Urinary bladder (tissue), 4 donors: ENCODE results near the gene HSDL2. TPM values are rescaled to one million over a fixed set of nuclear protein-coding genes. Genes with fewer than 3 reads are reported as not detected.

Source experiments
- DNase-seq: peaks from one replicate; pipeline ENCODE4 v3.0.0-alpha.2; 2015; ENCODE audit errors: extremely low spot score
- H3K27ac ChIP-seq: one replicate; pipeline ENCODE4 v1.5.1; 2013; ENCODE audit warnings: low read depth, mild to moderate bottlenecking, moderate library complexity
- H3K36me3 ChIP-seq: one replicate; pipeline ENCODE4 v1.6.1; 2013; ENCODE audit warnings: mild to moderate bottlenecking, moderate library complexity; ENCODE audit not compliant: insufficient read depth
- H3K4me1 ChIP-seq: one replicate; pipeline ENCODE4 v1.6.1; 2013; ENCODE audit warnings: mild to moderate bottlenecking, moderate library complexity; ENCODE audit not compliant: insufficient read depth
- H3K4me3 ChIP-seq: one replicate; pipeline ENCODE4 v1.5.1; 2013; ENCODE audit warnings: low read depth, low read length
- WGBS: extraction: QIAGEN DNeasy Blood & Tissue Kit; methylation state at CpG from one replicate; pipeline ENCODE4 v1.1.7; 2013; 5-methylcytosine and 5-hydroxymethylcytosine counted together
- polyA plus RNA-seq: library from polyadenylated mRNA; stranded (reverse); fragments of 200-250 nt; gene quantifications from one replicate; pipeline ENCODE4 v1.2.3, GENCODE V29; 2013
- total RNA-seq: library from RNA; depleted of rRNA; stranded (reverse); fragments of >200 nt; gene quantifications from one replicate; pipeline ENCODE4 v1.2.3, GENCODE V29; 2014
- donor health status: healthy with polysubstance abuse.
- donor health status: healthy.

Gene HSDL2
- total and polyA plus RNA-seq, 2 donors, result 31.3 to 63.5 TPM

DNA sequence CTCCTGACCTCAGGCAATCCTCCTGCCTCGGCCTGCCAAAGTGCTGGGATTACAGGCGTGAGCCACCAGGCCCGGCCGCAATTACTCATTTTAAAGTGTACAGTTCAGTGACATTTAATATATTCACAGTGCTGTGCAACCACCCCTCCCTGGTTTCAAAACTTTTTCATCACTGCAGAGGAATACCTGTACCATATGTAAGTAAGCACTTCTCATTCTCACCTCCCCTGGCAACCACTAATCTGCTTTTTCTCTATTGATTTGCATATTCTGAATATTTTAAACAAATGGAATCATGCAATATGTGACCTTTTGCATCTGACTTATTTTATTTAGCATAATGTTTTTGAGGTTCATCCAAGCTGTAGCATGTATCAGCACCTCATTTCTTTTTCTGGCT, 85.4 kb downstream of the HSDL2 start:
- 98% methylated on average over 4 of the region's 4 CpGs for WGBS
- Histone ChIP-seq H3K4me3 (no peak overlapping the region), H3K4me1 (no peaks in the 10 kb centered on the region), H3K36me3 (peaks cover 1% of the 10 kb centered on the region), H3K27ac (no peak overlapping the region)
- no peak for DNase-seq

DNA sequence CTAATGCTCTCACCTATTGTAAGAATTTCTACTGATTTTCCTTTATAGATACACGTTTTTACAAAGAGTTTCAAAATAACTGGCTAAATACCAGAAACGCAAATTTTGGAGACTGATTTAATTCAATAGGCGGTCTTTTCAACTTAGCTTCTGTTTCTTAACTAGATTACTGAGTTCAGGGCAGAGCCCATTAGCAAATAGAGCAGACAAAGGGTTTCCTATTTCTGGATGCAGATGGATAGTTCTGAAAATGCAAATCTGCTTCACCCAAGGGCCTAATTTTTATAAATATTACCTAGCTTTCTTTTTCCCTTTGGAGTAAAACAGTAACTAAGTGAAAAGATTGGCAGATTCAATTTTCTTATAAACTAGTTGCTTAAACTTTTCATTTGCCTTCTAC, 93.1 kb downstream of the HSDL2 start:
- H3K36me3 ChIP-seq, result peaks cover 3% of the 10 kb centered on the region
- H3K27ac ChIP-seq, result no peak overlapping the region
- H3K4me3 ChIP-seq, result no peak overlapping the region
- no peaks in the 10 kb centered on the region for H3K4me1 ChIP-seq
- no peak for DNase-seq
- 84% methylated on average over 3 of the region's 3 CpGs for WGBS

DNA sequence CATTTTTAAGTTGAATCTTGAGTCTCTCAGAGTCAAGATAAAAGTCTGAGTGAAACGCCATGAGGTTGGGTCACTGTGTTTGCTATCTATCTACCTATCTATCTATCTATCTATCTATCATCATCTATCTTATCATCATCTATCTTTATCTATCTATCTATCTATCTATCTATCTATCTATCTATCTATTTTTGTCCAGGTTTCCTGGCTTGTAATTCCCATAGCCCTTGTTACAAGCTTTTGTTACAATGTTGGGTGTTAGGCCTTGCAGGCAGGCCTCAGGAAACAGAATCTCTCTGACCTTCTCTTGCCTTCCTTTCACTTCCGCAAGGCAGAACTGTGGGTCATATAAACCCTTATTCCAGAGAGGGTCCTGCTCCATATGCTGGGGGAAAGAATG, 94.1 kb downstream of the HSDL2 start:
- Histone ChIP-seq H3K4me3 (no peak overlapping the region), H3K4me1 (no peaks in the 10 kb centered on the region), H3K36me3 (peaks cover 3% of the 10 kb centered on the region), H3K27ac (no peak overlapping the region)
- no peak for DNase-seq
- 97% methylated on average over 2 of the region's 2 CpGs for WGBS

DNA sequence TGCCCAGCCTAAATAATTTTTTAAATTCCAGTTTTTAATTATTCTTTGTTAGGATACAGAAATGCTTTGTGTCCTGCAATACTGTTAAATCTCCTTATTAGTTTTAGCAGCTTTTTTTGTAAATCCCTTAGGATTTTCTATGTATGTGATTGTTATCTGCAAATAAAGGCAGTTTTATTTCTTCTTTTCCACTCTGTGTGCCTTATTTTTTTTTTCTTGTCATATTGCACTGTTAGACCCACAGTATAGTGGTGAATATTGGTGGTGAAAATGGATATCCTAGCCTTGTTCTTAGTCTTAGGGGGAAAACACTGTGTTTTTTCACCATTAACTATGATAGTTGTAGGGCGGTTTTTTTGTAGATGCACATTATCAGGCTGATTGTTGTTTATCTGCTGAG, 95.4 kb downstream of the HSDL2 start:
- Histone ChIP-seq H3K4me1 (no peaks in the 10 kb centered on the region), H3K36me3 (peaks cover 3% of the 10 kb centered on the region), H3K4me3 (no peak overlapping the region), H3K27ac (no peak overlapping the region)
- DNase-seq, result no peak
- WGBS, result 99% methylated on average over 1 of the region's 1 CpG

DNA sequence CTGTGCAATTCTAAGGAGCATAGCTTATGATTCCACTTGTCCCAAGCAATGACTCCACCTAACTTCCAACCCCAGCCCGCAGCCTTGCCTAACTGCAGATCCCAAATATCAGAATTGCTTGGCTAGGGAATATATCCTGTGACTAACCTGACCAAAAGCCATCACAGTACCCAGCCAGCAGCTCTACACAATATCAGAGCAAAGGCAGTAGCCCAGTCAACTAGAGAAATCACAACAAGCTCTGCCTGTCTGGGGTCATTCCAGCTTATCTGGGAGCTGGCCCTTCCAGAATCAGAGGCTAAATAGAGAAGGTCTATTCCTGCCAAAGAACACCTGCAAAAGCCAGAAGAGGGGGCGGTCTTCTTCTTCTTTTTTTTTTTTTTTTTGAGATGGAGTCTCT, 97.4 kb downstream of the HSDL2 start:
- Histone ChIP-seq H3K4me1 (no peaks in the 10 kb centered on the region), H3K27ac (no peak overlapping the region), H3K36me3 (peaks cover 3% of the 10 kb centered on the region), H3K4me3 (no peak overlapping the region)
- 97% methylated on average over 2 of the region's 2 CpGs for WGBS
- DNase-seq, result no peak

DNA sequence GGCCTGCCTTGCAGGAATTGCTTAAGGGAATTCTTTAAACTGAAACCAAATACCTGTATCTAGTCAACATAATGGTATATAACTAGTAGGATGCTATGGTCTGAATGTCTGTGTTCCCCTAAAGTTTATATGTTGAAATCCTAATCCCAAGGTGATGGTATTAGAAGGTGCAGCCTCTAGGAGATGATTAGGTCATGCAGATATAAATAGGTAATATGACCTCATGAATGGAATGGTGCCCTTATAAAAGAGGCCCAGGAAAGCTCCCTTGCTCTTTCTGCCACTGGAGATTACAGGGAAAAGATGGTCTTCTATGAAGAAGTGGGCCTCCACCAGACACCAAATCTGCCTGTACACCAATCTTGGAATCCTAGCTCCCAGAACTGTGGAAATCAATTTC, 99.3 kb downstream of the HSDL2 start:
- Histone ChIP-seq H3K36me3 (no peaks in the 10 kb centered on the region), H3K4me3 (no peak overlapping the region), H3K27ac (no peak overlapping the region), H3K4me1 (no peaks in the 10 kb centered on the region)
- DNase-seq, result no peak

DNA sequence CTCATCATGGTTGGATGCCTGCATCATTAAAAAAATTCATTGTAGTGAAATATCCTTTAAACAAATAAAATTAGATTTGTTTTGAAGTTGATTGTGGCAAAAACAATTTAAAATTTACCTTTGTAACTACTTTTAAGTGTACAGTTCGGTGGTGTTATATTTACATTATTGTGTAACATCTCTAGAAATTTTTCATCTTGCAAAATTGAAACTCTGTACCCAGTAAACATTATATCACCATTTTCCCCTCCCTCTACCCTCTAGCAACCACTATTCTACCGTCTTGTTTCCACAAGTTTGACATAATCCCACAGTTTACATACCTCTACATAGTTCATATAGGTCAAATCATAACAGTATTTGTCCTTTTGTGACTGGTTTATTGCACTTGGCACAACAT, 104.7 kb downstream of the HSDL2 start:
- H3K36me3 ChIP-seq, result no peaks in the 10 kb centered on the region
- H3K4me1 ChIP-seq, result no peaks in the 10 kb centered on the region
- no peak for DNase-seq
- WGBS, result 72% methylated on average over 2 of the region's 2 CpGs
- H3K4me3 ChIP-seq, result no peak overlapping the region
- H3K27ac ChIP-seq, result no peak overlapping the region

DNA sequence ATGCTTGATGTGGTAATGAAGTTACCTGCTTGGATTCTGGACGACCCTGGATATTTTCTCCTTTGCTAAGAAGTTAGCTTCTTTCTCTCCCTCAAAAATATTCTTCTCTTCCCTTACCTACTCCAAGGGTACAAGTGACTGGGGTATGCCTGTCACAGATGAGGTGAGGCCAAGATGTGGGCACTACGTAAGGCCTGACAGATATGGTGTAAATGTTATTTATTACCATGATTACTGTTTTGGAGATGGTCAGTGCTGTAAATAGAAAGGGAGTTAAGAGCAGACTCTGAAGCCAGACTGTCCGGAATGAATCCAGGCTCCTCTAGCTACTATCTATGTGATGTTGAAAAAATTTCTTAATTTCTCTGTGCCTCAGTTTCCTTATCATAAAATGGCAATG, 105.7 kb downstream of the HSDL2 start:
- 74% methylated on average over 3 of the region's 3 CpGs for WGBS
- DNase-seq, result no peak
- Histone ChIP-seq H3K27ac (no peak overlapping the region), H3K4me3 (no peak overlapping the region), H3K4me1 (no peaks in the 10 kb centered on the region), H3K36me3 (no peaks in the 10 kb centered on the region)

DNA sequence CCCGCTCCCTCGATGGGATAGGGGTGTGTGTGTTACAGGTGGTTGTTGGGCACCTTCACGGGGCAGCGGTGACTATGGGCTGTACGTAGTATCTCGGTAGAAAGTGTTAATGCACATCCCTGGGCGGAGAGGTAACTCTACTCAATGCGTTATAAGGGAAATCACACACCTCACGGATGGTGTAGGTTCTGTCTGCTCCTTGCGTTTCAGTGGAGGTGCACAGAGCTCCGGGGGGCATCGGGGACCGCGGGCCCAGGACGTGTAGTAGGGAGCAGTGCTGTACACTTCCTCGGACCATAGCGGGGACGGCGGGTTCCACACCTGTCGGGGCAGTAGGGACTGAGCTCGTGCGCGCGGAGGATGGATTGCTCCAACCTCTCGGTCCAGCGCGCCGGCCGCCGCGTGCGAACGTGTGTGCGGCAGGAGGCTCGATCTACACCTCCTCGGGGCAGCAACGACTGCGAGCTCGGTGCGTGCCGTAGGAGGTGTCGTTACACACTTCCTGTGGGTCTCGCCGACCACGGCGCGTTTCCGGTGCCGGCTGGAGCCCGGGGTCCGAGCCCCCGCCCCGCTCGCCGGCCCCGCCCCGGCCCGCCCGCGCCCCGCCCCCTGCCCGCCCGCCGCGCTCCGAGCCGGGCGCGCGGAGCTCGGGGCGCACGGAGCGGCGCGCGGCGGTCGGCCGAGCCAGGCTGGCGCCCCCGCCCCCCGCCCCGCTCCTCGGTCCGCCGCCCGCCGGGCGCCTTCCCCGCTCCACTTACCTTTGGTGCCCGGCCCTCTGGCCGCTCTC, 106.5 kb downstream of the HSDL2 start, which contains the start of gene KIAA1958:
TSS of gene KIAA1958 (plus strand) at position 607 of the 787 bp plus-strand sequence. CDS start 87,254 bp downstream, outside the sequence.
- H3K27ac ChIP-seq, result no peak within 1 kb of the TSS
- DNase-seq, result no peak
- WGBS, result 1% methylated on average over 69 of the region's 93 CpGs

DNA sequence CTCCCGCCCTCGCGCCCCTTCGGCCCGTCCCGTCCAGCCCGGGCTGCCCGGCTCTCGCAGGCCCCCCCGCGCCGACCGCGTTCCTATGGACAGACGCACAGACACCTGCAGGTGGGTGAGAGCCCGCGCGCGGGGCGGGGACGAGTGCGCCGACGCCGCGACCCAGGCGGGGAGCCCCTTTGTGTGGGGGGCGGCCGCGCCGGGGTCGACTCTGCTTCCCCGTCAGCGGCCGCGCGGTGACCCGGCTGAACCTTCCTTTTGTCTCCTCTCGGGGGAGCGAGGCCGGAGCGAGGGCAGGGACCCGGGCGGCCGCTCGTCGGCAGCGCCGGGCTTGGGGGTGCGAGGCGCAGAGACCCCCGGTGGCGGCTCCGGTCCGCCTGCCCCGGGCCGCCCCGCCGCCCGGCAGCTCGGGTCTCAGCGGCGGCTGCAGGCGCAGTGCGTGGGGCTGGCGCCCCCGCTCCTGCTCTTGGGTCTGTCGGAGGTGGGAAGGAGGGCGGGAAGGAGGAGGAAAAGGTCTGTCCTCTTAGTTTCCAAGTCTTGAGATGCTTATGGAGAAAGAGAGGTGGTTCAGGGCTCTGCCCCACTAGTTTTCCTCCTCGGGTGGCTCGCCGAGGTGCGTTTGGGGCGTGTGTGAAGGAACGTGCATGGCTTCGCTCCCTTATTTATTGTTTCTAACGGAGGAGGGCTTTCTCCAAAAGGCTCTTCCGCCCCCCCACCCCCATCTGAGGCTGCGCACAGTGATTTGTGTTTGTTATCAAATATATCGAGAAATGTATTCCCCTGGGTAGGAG, 107.3 kb downstream of the HSDL2 start:
- Histone ChIP-seq H3K4me3 (peak overlapping the region; percentile 95), H3K27ac (no peak overlapping the region), H3K4me1 (no peaks in the 10 kb centered on the region), H3K36me3 (no peaks in the 10 kb centered on the region)
- WGBS, result under 1% methylated on average over 80 of the region's 80 CpGs
- DNase-seq, result no peak

More for the DNA sequence above, 106.5 kb downstream of the HSDL2 start, which contains the start of gene KIAA1958:
- Histone ChIP-seq H3K36me3 (no peaks in the 10 kb centered on the region), H3K4me1 (no peaks in the 10 kb centered on the region), H3K4me3 (peak within 1 kb of the TSS; percentile 95)

DNA sequence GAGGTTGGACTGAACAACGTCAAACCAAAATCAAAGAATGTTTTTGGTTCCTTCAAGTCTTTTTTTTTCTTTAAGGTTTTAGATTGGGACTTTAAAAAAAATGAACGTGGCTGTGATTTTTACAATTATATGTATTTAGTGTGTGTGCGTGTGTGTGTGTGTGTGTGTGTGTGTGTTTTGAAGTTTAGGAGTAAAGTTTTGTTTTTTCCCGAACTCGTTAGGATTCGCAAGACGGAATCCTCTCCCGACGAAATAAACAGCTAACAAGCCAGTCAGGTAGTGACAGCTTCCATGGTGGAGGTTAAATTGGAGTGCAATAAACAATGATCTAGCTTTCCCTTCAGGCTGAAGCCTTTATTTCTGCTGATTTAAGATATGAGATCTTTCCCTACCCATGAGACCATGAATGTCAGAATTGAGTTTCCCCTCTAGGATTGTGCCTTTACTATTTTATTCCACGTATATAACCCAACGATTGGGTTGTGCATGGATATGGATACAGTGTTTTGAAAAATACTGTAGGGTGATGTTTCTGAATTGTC, 108.0 kb downstream of the HSDL2 start:
- no peak for DNase-seq
- Histone ChIP-seq H3K36me3 (no peaks in the 10 kb centered on the region), H3K4me3 (peak overlapping the region; percentile 95), H3K4me1 (no peaks in the 10 kb centered on the region), H3K27ac (no peak overlapping the region)
- 17% methylated on average over 11 of the region's 11 CpGs for WGBS

DNA sequence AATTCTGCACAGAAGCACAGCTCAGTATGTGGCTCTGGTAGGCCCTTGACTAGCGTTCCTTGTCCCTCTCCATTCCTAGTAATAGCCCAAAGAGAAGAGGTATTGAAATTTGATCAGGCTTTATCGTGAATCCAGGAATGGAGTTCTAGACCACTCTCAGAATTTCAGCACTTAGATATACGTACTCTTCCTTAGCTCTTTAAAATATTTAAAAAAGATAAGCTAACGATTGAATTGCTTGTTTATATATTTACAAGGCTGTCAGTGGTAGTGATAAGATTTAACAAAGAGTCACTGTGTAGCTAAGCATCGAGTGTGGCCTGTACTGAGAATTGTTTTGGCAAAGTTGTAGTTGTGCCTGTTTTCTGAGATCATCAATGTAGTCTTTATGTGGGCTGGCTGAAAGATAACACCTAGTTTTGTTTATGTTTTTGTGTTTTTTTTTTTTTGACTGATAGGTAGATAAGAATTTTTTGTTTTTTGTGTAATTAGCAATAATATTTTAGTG, 109.2 kb downstream of the HSDL2 start:
- DNase-seq, result no peak
- 76% methylated on average over 5 of the region's 5 CpGs for WGBS
- Histone ChIP-seq H3K36me3 (no peaks in the 10 kb centered on the region), H3K4me3 (no peak overlapping the region), H3K4me1 (no peaks in the 10 kb centered on the region), H3K27ac (no peak overlapping the region)

DNA sequence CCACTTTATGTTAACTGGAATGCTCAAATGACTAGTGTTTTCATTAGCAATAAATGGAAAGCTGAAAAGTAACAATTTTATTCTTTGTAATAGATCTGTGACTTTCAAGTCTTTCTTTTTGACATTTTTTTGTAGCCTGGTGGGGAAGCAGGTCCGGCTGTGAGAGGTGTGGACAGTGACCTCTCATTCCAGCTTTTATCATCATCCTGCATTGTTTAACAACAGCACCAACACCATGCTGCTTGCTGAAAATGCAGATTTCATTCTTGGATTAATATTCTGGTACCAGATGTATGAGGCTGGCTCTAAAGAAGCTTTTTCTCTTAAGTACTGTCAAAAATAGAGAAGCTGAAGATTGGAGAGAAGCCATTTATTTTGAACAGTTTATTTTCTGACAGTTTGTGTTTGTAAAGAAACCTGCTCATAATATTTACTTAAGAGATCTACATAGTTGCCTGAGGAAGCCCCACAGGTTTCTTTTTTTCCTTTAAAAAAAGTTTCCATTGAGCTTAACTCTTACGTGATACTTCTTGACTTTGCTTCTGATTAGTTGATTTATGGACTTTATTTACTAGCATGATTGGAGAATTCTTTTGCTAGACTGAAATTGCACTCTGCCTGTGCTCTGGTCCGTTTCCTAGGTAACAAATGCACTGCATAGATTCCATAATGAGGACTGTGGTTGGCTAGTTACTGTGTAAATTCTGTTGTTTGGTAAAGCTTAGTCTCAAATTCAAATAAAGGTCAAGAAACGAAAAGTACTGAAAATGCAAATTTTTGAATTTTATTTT, 110.2 kb downstream of the HSDL2 start:
- no peak for DNase-seq
- H3K4me1 ChIP-seq, result no peaks in the 10 kb centered on the region
- 74% methylated on average over 4 of the region's 4 CpGs for WGBS
- H3K36me3 ChIP-seq, result no peaks in the 10 kb centered on the region
- no peak overlapping the region for H3K4me3 ChIP-seq
- no peak overlapping the region for H3K27ac ChIP-seq
